A673 (cell line): ENCODE results near the gene HNRNPK. TPM values are rescaled to one million over a fixed set of nuclear protein-coding genes. Genes with fewer than 3 reads are reported as not detected.

Source experiments
- BruUV-seq: library from RNA; stranded (reverse); fragments of 400-500 nt; replicated peaks from 2 replicates; lab custom pipeline; 2021; lab: Mats Ljungman, UMichigan
- CTCF ChIA-PET: fragments of 300-600 bp; sonication (Branson Sonifier 250); formaldehyde crosslinking; loops from one replicate; lab custom pipeline; 2022; ENCODE audit warnings: antibody characterized with exemption; lab: Charles Lee
- POLR2A ChIA-PET: fragments of 300-600 bp; sonication (Branson Sonifier 250); formaldehyde crosslinking; loops from one replicate; lab custom pipeline; 2022; ENCODE audit warnings: antibody characterized with exemption; ENCODE audit not compliant: low non-redundant PET; lab: Charles Lee
- DNase-seq: peaks from one replicate; pipeline ENCODE4 v3.0.0-alpha.2; 2015; ENCODE audit warnings: low spot score
- H3K27ac ChIP-seq: fragments of 200-600 bp; sonication (generic); 2 replicates; pipeline ENCODE4 v1.5.1; 2016; ENCODE audit warnings: mixed run types, low read depth, mild to moderate bottlenecking, mixed read lengths, antibody characterized with exemption, low read length; ENCODE audit not compliant: poor library complexity, severe bottlenecking
- H3K27me3 ChIP-seq: fragments of 200-600 bp; sonication (generic); replicated peaks from 2 replicates; pipeline ENCODE4 v1.6.1; 2017; ENCODE audit warnings: mixed run types, low read depth, mild to moderate bottlenecking, mixed read lengths, antibody characterized with exemption, low read length; ENCODE audit not compliant: insufficient read depth, poor library complexity
- H3K36me3 ChIP-seq: fragments of 200-600 bp; sonication (generic); 2 replicates; pipeline ENCODE4 v1.6.1; 2016; ENCODE audit warnings: mixed run types, mild to moderate bottlenecking, mixed read lengths, antibody characterized with exemption, low read length; ENCODE audit not compliant: insufficient read depth, poor library complexity, severe bottlenecking
- H3K4me1 ChIP-seq: fragments of 200-600 bp; sonication (generic); 2 replicates; pipeline ENCODE4 v1.6.1; 2017; ENCODE audit warnings: mixed run types, mild to moderate bottlenecking, mixed read lengths, antibody characterized with exemption, low read length; ENCODE audit not compliant: insufficient read depth, poor library complexity, severe bottlenecking
- H3K4me3 ChIP-seq: fragments of 200-600 bp; sonication (generic); 2 replicates; pipeline ENCODE4 v1.5.1; 2016; ENCODE audit warnings: low read depth, mixed run types, mild to moderate bottlenecking, mixed read lengths, low read length; ENCODE audit not compliant: poor library complexity, severe bottlenecking
- H3K9me3 ChIP-seq: fragments of 200-600 bp; sonication (generic); 2 replicates; pipeline ENCODE4 v1.6.1; 2016; ENCODE audit warnings: mixed run types, low read depth, mild to moderate bottlenecking, mixed read lengths, antibody characterized with exemption, low read length; ENCODE audit not compliant: poor library complexity, severe bottlenecking
- CTCF ChIP-seq: fragments of 300-800, 200-600 bp; sonication (generic); conservative IDR thresholded peaks from 2 replicates; pipeline ENCODE4 v1.5.1; 2017; ENCODE audit warnings: low read depth, mild to moderate bottlenecking, antibody characterized with exemption, low read length, moderate library complexity, mixed read lengths
- EZH2 ChIP-seq: fragments of 200-600 bp; sonication (generic); IDR thresholded peaks from 2 replicates; pipeline ENCODE4 v1.6.1; 2017; ENCODE audit warnings: borderline replicate concordance, low read depth, mild to moderate bottlenecking, mixed read lengths, antibody characterized with exemption, low read length; ENCODE audit not compliant: poor library complexity, severe bottlenecking
- intact Hi-C: fragments of 100-400 bp; cut with micrococcal nuclease; formaldehyde crosslinking; loops from one replicate; pipeline ENCODE4 v1.10.0; 2022; ENCODE audit not compliant: unreplicated experiment
- total RNA-seq: library from RNA; stranded (reverse); gene quantifications from 2 replicates; pipeline ENCODE4 v1.2.3, GENCODE V29; 2021

Gene HNRNPK
- total RNA-seq, 1 experiment from 2014 or later = 872 TPM

- CTCF ChIA-PET = no interaction called here
- intact Hi-C loops = no loop called here
- H3K36me3 ChIP-seq = peaks cover 16% of the 10 kb centered on the region
- BruUV-seq = no TSS peak
- H3K4me3 ChIP-seq = no peak overlapping the region
- no peak overlapping the region for H3K27ac ChIP-seq
- POLR2A ChIA-PET = no interaction called here
- DNase-seq = no peak
- TF ChIP-seq EZH2 (no peak), CTCF (no peak)
- no peaks in the 10 kb centered on the region for H3K27me3 ChIP-seq
- no peaks in the 10 kb centered on the region for H3K9me3 ChIP-seq
- H3K4me1 ChIP-seq = no peaks in the 10 kb centered on the region
Measured at GRCh38 chr9:83996126-83996525, 16.1 kb upstream of the HNRNPK start.

DNA sequence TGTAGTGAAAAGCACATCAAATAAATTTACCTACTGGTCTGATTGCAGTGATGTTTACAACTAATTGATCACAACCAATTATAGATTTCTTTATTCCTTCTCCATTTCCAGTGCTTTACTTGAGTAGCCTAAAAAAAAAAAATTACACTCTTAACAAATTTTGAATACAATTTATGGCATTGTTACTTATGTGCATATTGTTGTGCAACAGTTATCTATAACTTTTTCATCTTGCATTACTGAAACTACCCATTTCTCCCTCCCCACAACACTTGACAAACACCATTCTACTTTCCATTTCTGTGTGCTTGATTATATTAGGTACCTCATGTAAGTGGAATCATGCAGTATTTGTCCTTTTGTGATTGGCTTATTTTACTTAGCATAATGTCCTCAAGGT is 12.9 kb upstream of the HNRNPK start:
- TF ChIP-seq EZH2 (no peak), CTCF (no peak)

GRCh38 chr9:83992407-83992806 is 12.4 kb upstream of the HNRNPK start:
- CTCF ChIA-PET = no interaction called here
- BruUV-seq = no TSS peak

More for the DNA sequence above, 12.9 kb upstream of the HNRNPK start:
- intact Hi-C loops = no loop called here
- no peaks in the 10 kb centered on the region for H3K4me1 ChIP-seq
- no peak for DNase-seq
- H3K4me3 ChIP-seq = no peak overlapping the region
- H3K27me3 ChIP-seq = no peaks in the 10 kb centered on the region
- H3K27ac ChIP-seq = no peak overlapping the region
- H3K9me3 ChIP-seq = no peaks in the 10 kb centered on the region
- BruUV-seq = no TSS peak
- peaks cover 17% of the 10 kb centered on the region for H3K36me3 ChIP-seq
- POLR2A ChIA-PET = no interaction called here
- CTCF ChIA-PET = no interaction called here

More at GRCh38 chr9:83992407-83992806, 12.4 kb upstream of the HNRNPK start:
- Histone ChIP-seq H3K4me3 (no peak overlapping the region), H3K4me1 (no peaks in the 10 kb centered on the region), H3K36me3 (peaks cover 17% of the 10 kb centered on the region), H3K9me3 (no peaks in the 10 kb centered on the region), H3K27me3 (no peaks in the 10 kb centered on the region), H3K27ac (no peak overlapping the region)
- TF ChIP-seq EZH2 = no peak
- no peak for TF ChIP-seq CTCF
- DNase-seq = no peak
- intact Hi-C loops = no loop called here
- POLR2A ChIA-PET = no interaction called here
